Measurements from ENCODE around the gene CARD11.

DNA sequence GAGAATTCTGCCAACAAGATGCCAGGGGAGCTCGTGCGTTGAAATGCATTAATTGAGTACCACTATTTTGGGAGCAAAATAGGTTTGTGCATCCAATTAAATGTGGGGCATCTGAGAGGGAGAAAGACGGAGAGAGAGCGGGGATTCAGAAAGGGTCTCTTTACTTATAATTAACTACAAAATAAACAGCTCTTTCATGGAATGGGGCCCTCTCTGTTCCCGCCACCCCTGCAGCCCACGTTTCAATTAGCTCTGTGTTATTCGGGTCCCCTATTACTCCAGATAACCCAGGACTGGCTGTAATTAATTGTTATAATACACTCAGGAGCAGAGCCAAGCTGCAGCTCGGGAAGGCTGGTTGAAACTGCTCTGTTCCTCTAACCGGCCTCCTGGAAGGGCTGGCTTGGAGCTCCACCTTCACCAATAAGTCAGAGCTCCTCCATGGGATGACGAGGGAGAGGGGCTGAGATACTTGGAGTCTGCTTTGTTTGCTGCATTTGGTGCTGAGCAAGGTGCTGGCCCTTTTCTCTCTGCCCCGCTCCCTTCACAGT lies 67.8 kb downstream of the CARD11 start:
- TF ChIP-seq, protein P1, sequence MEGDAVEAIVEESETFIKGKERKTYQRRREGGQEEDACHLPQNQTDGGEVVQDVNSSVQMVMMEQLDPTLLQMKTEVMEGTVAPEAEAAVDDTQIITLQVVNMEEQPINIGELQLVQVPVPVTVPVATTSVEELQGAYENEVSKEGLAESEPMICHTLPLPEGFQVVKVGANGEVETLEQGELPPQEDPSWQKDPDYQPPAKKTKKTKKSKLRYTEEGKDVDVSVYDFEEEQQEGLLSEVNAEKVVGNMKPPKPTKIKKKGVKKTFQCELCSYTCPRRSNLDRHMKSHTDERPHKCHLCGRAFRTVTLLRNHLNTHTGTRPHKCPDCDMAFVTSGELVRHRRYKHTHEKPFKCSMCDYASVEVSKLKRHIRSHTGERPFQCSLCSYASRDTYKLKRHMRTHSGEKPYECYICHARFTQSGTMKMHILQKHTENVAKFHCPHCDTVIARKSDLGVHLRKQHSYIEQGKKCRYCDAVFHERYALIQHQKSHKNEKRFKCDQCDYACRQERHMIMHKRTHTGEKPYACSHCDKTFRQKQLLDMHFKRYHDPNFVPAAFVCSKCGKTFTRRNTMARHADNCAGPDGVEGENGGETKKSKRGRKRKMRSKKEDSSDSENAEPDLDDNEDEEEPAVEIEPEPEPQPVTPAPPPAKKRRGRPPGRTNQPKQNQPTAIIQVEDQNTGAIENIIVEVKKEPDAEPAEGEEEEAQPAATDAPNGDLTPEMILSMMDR (conservative IDR thresholded peaks at IDR 0.05 in 1 of 2, IDR thresholded peaks at IDR 0.05 in 1 of 2; ENCODE audit: low read depth in 1 of 2, low read length in 2 of 2), result no peak
- TF ChIP-seq EZH2 (IDR thresholded peaks at IDR 0.05; ENCODE audit: low read length, missing control alignments), result no peak

Measured in fibroblast of lung (primary cell).